ENCODE results near the gene NINJ1. TPM values are rescaled to one million over a fixed set of nuclear protein-coding genes. Genes with fewer than 3 reads are reported as not detected.

NINJ1 gene
- total RNA-seq, 1 donor from 2014 or later = 35.4 TPM

DNA sequence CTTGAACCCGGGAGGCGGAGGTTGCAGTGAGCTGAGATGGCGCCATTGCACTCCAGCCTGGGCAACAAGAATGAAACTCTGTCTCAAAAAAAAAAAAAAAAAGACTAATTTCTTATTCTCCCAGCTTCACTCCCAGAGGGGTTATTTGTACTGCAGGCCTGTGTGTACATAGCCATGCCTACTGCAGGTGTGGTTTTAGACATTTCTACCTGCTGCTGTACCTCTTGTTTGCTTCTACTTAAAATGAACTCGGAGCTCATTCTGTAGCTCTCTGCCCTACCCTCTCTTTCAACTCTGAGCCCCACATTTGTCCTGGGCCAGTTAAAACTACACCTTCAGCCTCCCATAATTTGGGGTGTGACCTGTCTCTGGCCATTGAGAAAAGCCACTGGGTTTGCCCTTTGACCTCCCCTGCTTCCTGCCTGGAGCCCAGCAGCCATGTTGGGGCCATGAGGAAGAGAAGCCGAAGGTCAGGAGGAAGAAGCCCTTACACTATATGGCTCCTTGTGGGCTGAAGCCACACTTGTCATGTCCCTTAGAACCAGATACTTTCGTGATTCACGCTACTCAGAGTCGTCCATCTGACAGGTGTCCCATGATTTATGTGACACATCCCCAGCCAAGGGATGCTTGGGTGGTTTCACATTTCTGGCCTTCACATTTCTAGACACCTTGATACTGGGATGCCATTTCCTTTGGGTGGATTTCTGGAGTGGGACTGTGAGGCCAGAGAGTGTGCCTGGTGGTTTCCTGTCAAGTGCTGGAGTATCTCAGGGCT lies 47.4 kb downstream of the NINJ1 start:
- DNase-seq = no peak

DNA sequence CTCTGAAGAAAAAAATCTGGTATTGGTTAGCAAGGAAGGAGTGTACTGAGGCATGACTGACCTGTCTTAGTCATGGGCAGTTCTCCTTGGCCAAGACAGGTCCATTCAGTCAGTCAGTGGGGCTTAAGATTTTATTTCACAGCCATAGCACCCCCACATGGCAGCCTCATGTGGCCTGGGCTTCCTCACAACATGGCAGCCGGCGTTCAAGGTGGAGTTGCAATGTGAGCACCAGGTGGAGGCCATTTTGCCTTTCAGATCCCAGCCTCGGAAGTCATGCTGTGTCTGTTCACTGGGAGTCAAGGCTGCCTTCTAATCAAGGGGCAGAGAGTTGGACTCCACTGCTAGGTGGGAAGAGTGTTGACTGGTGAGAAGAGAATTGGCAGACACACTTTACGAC lies 48.4 kb downstream of the NINJ1 start:
- DNase-seq = no peak

DNA sequence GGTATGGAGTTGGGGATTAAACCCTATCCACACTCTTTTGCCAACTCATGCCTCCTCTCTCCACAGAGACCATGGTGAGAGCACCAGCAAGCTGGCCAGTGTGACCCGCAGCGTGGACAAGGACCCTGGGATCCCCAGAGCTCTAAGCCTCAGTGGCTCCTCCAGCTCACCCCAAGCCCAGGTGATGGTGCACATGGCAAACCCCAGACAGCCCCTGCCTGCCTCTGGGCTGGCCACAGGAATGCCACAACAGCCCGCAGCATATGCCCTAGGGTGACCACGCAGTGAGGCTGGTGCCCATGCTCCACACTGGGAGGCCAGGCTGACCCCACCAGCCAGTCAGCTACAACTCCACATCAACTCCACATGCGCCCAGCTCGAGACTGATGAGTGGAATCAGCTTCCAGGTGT lies 49.6 kb downstream of the NINJ1 start:
- no peak for DNase-seq

DNA sequence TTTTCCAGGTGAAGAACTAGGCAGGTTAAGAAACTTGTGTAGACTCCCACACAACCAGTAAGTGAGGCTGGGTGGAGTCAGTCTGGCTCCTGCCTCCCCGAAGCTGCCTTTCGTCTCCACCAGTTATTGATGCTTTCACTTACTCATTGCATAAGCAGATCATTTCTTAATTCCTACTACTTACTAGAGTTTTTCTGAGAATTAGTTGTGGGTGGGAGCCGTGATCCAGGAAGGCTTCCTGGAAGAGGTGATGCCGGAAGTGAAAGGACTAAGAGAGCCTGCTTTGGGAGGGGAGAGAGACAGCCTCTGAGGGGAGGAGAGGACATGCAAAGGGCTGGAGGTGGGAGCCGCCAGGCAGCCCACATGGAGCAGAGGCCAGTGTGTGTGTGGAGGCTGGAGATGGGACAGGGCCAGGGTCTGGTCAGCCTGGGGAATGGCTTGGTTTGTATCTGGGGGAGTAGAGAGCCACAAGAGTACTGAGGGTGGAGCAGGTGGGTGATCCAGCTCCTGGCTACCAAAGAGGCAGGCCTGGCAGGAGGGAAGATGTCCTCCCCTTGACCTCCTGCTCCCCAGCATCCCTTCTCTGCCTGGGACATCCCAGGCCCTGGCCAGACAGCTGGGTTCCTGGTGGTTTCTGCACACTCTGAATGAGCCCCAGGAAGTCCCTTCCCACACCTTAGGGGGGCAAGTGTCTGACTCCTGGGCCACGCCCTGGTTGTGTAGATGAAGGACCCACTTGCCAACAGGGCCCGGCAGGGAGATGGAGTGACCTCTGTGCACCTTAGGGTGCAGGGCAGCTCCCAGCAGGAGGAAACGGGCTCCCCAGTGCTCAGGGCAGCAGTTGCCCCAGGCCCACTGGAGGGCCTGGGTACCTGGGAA lies 50.2 kb downstream of the NINJ1 start:
- no peak for DNase-seq

DNA sequence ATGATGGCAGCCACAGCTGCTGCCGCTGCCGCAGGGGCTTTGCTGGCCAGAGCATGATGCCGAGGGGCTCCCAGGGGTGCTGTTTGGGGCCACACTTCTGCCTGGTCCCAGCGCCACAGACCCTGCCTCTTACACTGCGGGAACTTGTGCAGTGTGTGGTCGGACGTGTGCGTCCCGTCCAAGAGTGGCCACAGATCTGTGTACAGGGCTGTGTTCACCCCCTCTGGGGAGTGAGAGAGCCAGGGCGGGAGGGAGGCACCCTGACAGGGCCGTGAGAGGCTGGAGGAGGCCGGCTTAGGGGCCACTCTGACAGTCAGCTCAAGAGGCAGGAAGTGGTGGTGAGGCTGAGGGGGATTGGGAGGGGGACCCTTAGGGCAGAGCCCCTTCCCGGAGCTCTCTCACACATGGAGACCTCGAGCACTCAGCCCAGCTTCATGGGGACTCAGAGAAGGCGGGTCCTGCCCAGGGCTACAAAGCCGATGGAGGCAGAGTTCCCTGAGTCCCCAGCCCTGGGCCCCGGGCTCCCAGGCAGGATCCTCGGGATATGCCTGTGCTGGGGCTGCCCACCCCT lies 51.1 kb downstream of the NINJ1 start:
- no peak for DNase-seq

DNA sequence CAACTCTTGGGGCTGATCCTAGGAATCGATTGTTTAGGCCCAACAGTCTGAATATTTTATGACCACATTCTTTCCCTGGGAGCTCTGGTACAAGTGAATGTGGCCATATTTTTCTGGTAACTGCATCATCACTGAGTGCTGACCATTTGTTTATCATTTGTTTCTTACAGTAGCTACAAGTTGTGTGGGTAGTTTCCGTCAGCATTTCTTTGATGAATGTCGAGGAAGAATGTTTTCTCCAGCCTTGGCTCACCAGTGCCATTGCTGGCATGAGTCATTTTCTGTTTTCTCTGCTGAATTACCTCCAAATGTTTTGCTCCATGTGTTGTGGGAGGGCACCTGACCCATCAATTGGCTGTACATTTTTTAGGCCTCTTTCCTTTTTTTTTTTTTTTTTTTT lies 52.1 kb downstream of the NINJ1 start:
- DNase-seq = no peak

DNA sequence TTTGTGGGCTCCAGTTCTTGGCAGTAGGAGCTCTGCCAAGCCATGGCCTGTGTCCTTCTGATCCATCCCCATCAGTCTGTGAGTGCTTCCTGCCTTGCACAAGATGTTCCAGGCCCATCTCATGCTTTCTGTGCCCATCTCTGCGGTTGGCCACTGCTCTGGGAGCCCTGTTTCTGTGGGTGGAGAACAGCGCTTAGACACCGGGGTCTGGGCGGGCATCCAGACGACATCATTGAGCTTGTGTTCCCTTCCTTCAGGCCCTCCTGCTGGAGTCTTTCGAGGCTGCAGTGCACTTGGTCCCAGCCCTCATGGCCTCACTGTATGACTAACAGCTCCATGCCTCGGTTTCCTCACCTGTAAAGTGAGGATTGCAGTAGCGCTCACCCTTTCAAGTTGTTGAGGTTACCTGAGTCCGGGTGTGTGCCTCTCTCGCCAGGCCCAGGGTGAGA lies 52.9 kb downstream of the NINJ1 start:
- DNase-seq = no peak

DNA sequence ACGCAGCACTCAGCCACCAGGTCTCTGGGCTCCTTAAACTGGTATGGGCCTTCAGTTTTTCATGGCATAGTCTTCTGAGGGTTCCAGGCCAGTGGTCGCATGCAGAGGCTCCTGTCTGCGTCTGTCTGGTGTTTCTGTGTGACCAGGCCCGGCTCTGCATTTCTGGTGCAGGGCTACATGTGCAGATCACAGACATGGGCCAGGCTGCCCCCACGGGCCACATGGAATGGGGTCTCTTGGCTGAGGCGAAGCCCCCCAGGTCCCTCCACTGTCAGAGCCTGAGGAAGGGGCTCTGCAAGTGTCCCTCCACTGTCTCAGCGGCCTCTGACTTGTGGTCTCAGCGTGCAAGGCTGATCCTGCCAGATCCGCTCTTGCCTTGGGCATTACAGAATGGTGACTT lies 53.6 kb downstream of the NINJ1 start:
- no peak for DNase-seq

DNA sequence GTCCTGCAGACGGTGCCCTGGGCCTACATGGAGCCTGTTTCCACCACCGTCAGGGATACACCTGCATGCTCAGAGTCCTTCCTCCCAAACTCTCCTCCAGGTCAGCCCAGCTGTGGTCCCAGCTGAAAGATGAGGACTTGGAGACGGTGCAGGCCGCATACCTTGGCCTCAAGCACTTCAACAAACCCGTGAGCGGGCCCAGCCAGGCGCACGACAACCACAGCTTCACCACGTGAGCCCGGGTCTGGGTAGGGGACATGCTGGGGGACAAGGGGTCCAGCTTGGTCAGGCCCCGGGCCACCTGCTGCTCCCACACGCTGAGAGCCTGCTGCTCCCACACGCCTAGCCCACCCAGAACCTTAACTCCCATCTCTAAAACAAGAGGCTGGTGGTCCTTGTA lies 54.7 kb downstream of the NINJ1 start:
- DNase-seq = no peak

DNA sequence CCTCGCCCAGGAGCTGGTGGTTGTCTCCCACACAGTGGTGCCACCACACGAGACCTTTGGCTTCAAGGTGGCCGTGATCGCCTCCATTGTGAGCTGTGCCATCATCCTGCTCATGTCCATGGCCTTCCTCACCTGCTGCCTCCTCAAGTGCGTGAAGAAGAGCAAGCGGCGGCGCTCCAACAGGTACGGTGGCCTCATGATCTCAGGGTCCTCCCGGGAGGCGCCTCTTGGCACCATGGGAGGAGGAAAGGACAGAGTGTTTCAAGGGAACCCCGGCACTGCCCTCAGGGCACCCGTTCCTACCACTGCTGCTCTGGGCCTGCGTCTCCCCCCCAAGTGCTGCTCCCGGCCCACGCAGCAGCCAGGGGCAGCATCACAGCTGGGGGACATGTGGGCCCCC lies 56.2 kb downstream of the NINJ1 start:
- no peak for DNase-seq

DNA sequence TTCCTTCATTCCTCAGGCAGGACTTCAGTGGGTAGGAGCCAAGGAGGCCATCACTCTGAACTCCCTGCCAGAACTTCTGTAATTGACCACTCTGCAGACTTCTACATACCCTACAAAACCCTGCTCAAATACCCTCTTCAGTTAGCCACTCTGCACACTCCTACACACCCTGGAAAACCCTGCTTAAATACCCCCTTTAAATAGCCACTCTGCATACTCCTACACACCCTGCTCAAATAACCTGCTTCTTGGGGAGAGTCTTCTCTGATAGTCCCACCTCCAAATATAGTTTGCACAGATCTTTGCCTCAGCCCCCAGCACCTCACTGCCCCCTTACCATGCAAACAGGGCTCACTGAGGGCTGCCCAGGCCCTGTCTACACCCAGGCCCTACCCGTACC lies 56.7 kb downstream of the NINJ1 start:
- no peak for DNase-seq

DNA sequence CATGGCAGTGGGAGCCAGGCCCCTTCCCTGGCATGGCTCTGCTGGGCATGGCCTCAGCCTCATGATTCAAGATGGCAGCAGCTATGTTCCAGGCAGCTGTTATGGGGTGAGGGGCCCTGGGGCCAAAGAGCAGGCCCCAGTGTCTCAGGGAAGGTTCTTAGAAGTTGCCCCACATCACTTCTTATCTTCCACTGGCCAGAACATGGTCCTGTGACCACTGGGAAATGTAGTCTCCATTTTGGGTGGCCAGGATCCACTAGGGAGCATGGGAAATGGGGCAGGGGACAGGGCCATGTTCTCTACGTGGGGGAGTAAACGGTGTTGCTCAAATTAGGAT lies 57.3 kb downstream of the NINJ1 start:
- no peak for DNase-seq

DNA sequence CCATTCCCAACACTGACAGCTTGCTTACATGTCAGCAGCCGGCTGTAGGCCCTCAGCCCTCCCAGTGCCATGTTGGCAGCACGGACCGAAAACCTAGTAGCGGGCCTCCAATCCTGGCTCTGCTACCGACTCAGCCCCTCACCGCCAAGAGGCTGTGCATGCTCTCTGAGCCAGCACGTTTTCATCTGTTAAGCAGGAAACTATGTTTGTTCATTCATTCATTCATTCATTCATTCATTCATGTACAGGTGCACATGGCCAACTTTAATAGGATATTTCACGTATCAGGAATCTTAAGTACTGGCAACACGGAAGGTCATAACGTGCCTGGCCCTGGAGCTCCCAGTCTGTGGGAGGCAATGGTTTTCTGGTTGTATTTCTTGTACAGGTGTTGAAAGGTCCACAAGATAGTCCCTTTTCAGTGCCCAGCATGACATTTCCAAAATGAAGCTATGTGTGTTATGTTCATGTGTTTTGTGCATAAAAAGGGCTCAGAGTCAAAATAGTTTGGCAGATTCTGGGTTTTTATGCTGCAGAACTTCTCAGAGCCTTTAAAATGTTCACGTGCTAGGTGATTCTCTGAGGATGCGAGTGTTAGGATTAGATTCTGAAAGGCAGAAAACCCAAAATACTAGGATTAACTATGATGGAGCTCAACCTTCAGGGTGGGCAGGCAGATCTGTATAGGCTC lies 57.8 kb downstream of the NINJ1 start:
- DNase-seq = no peak

DNA sequence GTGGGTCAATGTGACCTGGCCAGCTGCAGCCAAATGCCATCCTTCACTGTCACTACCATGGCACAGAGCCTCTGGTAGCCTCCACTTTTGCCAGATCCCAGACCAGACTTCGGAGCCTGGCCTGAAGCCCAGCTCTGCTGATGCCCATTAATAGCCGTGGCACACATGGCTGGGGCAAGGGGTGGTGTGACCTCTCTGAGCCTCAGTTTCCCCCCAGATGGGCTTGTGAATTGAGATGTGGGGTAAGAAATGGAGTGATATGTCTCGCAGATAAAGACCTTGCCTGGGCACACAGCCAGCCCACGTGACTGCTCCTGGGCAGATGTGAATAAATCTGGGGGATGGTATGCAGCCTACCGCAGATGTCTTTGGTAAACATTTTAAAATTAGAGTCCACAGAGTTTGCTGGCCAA lies 61.7 kb downstream of the NINJ1 start:
- DNase-seq = no peak

Other genes starting within 250 kb of the NINJ1 start
- 0.17 TPM in 1 of 2 replicates, not detected in the other for gene FGD3, start 186.7 kb downstream of the NINJ1 start, total RNA-seq
- gene SUSD3, start 75.5 kb downstream of the NINJ1 start, total RNA-seq = not detected in 2 replicates
- gene CARD19, start 38.0 kb downstream of the NINJ1 start, total RNA-seq = 70.2 and 74.4 TPM in 2 replicates
- gene WNK2, start 49.9 kb upstream of the NINJ1 start, total RNA-seq = not detected in 2 replicates

All from dermis blood vessel endothelial cell (primary cell).